HG03460 (cell line): ENCODE results near the gene SNX9.
"Not testable (repeated sequence)": the region's sequence is repeated elsewhere in the genome, so short reads cannot be mapped to it uniquely, and the experiment has no call there.

Experiments
- ATAC-seq: cut with Tn5 transposase; IDR thresholded peaks from one replicate; pipeline ENCODE4 v1.9.1; 2021; ENCODE audit not compliant: unreplicated experiment

SNX9 gene

DNA sequence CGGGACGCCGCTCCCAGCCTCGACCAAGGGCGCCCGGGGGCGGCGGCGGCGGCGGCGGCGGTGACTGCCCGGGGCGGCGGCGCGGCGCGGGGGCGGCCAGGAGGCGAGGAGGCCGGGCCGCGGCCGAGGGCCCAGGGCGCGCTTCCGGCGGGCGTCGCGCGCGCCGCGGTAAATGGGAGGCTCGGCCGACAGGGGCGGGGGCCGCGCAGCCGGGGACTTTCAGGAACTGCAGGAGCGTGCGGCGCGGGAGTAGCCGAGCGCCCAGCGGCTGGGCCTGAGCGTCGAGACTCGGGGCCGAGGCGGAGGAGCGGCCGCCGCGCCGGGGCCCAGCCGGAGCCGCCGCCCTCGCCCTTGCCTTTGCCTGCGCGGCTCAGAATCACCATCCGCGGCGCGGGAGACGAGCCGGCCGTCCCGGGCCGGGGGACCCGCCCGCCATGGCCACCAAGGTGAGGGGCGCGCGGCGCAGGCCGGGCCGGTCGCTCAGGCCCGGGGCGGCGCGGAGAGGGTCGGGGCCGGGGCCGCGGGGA lies at the start of gene SNX9:
TSS of gene SNX9 (plus strand) at position 246 of the 527 bp plus-strand sequence. CDS start at position 435, 189 bp downstream.
- ATAC-seq, result peak; percentile 55

DNA sequence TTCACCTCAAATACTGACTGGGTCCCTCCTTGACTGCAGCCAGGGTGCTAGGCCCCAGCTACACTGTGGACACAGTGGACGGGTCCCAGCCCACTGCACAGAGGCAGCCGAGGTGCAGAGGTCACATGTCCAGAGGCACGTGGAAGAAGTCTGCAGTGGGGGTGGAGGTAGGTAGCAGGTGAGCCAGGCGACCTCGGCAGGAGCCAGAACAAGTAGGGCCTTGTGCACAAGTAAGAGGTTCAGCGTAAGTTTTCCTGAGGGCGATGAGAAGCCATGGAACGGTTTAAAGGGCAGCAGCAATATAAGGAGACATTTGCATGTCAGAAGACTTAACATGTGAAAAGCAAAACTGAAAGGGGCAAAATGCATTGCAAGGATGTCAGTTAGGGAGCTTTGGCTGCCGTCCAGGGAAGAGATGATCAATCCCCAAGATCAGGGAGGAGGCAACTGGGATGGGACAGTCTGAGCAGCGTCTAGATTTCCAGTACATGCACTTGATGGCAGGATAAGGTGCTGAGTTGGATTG lies 49.7 kb upstream of the SNX9 start:
- no peak for ATAC-seq

DNA sequence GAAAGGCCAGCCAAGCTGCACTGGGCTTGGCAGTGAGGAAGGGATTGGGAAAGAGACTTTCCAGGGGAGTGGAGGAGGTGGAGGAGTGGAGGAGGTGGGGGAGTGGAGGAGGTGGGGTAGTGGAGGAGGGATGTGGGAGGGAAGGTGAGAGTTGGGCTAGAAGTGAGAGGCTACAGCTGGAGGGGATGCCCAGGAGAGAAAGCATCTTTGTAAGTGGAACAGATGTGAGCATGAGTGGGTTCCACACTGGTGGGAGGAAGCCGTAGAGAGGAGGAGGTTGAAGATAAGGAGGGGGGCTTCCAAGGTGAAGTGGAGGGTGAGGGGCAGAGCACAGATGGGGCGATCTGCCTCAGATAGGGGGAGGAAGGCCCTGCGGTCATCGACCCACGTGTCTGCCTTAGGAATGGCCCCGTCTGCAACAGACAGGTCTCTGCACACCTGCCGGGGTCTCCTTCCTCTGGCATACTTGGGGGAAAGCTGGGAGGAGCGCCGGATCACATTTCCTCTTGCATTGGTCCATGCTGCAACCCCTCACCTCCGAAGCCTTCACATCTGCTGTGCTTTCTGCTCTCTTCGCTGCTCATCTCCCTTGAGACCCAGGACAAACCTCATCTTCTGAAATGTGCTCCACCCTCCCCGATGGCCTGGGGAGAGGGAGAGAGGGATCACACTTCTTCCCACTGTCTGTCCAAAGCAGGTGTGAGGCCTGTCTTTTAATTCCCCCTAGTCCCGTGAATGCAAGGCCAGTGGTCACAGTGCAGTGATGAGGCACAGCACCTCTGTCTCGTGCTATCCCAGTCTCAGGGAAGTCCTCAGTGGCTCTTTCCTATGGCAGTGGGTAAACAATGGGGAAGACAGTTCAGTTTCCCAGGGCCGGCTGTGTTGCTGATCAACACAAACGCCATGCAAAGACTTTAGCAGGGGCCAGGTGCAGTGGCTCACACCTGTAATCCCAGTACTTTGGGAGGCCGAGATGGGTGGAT lies 48.6 kb upstream of the SNX9 start:
- ATAC-seq, result no peak

DNA sequence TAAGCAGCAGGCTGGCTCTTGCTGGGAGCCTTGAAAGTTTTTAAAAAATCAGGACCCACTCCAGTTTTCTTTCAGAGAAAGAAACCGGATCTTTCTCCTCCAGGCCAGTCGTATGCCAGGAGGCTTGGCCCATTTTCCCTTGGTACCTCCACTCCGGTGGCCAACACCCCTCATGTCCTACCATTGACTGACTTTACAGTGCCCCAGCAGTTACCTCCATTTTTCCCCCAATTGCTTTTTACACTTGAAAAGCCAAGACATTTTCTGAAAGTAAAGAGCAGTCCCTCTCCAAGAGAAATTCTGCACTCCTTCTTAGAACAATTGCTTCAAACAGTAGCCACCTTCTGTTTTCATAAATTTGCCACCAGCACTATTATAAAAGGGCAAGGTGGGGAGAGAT lies 47.7 kb upstream of the SNX9 start:
- ATAC-seq, result no peak

DNA sequence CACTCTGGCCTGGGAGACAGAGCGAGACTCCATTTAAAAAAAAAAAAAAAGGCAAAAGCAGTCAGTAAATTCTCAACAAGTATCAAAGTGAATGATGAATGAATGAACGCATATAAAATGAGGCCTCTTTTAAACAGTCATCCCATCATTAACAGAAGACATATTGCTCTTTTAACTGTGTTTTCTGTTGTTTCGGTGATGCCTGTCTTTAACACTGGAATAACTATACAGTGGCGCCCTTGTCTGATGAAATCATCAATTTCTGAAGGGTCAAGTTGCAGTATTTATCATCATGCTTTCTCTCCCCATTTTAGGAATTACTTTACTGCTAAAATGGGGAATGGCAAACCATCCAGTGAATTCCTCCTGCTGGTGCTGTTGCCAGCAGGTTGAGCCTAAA lies 45.7 kb upstream of the SNX9 start:
- no peak for ATAC-seq

DNA sequence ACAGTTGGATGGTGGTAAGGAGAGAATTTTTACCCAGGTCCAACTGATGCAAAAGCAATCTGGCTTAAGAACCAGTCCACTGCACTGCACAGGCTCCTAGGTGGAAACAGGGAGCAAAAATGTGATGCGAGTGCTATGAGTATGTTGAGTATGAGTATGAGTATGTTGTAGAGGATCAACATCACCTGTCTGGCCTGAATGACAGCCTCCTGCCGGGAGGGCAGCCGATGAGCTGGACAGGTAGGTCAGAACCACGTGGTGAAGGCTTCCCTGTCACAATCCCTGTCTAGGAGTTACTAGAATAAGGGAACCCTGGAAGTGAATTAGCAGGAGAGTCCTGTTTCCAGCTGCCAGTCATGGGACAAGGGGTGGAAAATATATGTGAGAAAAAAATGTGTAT lies 44.3 kb upstream of the SNX9 start:
- ATAC-seq, result no peak

DNA sequence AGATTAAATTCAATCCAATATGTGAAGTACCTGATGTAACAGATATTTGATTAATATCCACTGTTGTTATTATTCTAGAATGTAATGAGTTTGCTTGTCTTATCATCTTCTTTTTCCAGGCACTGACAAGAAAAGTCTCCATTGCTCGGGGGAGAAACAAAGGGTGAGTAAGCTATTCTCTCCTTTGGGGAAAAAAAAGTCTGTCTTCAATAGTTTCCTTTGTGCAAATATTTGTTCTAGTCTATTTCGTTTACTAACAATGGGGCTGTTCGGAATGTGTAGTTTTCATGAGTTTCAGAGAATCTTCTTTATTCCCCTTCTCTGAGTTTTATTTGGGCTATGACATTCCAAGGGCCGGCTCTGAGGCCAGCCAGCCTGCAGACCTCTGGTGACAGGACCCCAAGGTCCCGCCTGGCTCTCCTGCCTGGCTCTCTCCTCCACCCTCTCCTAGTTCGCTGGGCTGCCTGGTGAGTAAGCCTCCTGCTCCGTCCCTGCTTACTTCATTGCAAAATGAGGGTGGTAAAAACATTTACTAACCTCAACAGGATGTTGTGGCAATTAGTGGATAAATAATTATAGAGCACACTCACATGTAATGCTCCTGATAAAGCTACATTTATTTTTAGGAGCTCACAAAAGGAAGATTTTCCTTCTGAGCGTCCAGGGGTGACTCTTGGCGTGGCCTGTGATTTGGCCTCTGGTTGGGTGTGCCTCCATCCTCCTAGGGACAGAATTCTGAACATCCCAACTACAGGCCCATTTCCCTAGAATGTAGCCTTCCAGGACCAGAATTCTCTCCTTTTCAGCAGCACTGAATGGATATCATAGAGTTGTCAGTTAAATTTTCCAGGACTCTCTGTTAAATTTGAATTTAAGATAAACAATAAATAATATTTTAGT lies 43.1 kb upstream of the SNX9 start:
- ATAC-seq, result no peak

DNA sequence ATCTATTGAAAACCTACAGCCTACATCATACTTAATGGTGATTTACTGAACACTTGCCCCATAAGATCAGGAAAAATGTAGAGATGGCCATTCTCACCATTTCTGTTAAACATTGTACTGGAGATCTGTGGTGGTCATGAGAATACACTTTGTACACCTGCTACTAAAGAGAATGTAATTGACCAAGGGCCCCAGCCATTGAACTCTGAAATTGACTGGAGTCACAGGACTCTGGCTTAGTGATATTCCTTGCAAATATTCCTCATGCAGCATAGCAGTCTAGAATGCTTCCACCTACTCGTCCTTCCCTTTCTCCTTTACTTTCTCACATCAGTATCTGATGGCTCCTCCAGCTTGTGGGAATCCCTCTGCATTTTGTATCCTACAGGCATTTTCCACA lies 37.4 kb upstream of the SNX9 start:
- ATAC-seq, result no peak

DNA sequence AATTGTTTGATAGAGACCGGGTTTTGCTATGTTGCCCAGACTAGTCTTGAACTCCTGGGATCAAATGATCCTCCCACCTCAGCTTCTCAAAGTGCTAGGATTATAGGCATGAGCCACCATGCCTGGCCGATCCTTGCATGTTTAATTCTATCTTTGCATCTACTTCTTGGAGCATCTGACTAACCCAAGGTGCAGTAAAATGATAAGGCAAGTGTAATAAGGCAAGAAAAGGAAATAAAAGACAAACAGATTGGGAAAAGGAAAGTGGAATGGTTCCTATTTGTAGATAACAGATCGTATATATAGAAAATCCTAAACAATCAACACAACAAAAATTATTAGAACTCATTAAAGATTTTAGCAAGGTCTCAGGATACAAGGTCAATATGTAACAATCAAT lies 36.8 kb upstream of the SNX9 start:
- ATAC-seq, result no peak

DNA sequence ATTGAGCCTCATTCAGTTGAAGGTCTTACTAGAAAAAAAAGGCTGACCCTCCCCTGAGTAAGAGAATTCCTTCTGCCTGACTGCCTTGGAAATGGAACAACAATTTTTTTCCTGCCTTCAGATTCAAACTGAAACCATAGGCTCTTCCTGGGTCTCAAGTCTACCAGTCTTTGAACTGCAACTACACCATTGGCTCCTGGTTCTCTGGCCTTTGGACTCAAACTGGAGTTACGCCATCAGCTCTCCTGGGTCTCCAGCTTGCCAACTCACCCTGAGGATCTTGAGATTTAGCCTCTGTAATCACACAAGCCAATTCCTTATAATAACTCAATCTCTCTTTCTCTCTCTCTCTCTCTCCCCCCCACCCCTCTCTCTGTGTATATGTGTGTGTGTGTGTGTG lies 36.0 kb upstream of the SNX9 start:
- ATAC-seq, result no peak

DNA sequence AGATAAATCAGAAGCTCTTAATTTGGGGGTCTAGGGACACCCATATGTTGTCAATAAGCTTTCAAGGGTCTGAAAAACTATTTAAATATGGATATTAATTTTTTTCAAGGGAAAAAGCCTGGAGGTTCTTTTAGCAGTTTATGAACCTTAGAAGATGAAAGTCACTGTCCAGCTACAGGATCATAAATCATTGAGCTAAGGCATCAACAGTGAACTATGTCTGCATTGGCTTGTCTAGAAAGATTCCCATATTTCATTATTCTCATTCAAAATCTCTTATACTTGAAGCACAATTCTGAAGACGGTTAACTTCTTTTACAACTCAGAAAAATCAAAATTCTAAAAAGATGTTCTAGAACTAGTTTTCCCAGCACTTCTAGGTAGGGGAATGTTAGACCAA lies 34.9 kb upstream of the SNX9 start:
- no peak for ATAC-seq

DNA sequence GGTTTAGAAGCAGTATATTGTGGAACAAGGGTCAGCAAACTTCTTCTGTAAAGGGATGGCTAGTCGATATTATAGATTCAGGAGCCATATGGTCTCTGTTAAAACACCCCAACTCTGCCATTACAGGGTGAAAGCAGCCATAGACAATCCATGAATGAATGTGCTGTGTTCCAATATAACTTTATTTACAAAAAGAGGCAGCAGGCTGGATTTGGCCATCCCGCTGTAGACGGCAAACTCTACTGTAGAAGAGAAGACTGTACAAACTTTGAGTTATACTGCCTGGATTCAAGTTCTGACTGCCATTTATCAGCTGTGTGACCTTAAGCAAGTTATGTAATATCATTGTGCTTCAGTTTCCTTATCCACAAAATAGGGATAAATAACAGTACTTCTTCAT lies 33.7 kb upstream of the SNX9 start:
- no peak for ATAC-seq

DNA sequence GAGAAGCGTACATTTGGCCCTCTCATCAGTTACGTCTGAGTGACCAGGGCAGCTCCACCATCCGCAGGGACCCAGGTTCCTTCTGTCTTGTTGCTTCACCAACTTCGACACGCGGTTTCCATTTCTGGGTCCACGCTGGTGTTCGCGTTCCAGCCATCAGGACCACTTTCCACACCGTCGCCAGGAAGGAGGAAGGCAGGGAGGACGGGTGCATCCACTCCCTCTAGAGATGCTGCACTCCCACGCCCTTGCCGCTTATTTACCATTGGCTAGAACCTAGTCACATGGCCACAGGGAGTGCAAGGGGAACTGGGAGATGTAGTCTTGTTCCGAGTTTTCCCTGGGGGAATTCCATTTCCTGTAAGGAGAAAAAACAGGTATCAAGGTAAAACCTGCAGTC lies 33.2 kb upstream of the SNX9 start:
- no peak for ATAC-seq

DNA sequence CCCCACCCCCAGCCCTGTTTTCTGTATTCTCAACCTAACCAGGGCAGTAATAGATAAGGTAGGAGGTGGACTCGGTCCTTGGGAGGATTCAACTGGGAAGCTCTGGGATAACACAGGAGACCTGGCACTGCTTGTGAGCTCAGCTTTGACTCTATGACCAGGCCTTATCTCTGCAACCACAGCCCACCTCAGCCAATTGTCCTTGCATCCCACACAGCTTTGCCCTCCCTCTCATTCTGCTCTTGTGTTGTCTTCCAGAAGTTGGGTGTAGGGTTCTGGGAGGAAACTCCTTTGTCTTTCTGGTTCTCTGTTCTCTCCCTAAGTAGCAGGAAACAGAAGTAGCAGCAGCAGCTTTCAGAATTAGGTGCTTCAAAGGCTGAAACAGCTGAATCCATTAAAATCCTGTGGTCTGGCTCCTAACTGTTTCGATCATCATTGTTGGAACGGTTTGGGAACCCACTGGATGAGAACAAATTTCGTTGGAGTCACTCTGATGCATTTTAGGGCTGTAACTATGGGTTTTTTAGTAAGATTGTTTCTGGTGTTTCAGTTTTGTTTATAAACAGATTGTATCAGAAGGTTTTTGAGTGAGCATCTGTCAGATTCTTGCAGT lies 32.4 kb upstream of the SNX9 start:
- no peak for ATAC-seq

DNA sequence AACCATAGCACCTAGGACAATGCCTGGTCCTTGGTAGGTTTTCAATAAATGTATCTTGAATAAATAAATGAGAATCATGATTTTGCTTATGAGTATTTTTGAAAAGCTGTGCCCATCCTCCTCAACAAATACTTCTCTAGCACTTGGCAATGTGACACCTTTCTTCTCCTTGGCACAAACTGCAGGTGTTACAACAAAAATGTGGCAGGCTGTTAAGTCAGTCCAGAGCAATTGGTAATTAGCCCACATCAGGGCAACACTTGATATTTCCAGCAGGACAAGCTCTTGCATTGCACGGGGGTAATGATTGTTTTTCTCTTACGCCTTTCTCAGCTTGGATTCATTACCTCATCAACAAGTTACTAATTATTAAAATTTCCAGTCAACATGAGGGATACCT lies 31.6 kb upstream of the SNX9 start:
- ATAC-seq, result no peak

DNA sequence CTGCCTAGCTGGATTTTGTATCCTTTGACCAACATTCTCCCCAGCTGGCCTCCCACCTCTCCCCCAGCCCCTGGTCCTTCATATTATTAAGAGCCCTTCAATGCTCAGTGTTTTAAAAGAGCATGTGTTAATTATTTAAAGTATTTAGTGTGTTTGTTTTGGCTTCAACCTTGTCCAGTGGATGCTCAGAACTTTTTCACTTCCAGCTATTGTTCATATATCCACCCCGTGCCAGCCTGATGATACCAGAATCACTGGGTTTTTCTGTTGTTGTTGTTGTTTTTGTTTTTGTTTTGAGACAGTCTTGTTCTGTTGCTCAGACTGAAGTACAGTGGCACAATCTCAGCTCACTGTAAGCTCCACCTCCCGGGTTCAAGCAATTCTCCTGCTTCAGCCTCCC lies 30.4 kb upstream of the SNX9 start:
- no peak for ATAC-seq

DNA sequence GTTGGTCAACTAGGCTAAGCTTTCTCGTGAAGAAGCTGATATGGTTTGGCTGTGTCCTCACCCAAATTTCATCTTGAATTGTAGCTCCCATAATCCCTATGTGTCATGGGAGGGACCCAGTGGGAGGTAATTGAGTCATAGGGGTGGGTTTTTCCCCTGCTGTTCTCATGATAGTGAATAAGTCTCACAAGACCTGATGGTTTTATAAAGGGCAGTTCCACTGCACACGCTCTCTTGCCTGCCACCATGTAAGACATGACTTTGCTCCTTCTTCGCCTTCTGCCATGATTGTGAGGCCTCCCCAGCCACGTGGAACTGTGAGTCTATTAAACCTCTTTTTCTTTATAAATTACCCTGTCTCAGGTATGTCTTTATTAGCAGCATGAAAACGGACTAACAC lies 29.0 kb upstream of the SNX9 start:
- ATAC-seq, result not testable (repeated sequence)

DNA sequence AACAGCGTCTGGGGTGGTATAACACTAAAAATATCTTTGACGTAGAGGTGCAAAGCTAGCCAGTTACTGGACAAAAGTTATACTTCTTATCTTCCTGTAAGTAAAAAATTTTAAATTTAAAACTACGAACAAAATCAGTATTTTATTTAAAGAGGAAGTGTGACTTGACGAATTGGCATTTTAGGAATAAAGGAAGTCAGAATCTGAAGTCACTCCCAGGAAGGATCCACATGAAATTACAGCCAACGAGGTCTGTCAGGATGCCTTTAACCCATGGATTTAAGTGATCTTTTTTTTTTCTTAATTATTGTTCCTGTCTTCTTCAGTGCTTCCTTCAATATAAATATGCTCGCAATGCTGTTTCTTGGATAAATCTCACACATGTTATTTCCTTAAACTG lies 27.2 kb upstream of the SNX9 start:
- no peak for ATAC-seq

DNA sequence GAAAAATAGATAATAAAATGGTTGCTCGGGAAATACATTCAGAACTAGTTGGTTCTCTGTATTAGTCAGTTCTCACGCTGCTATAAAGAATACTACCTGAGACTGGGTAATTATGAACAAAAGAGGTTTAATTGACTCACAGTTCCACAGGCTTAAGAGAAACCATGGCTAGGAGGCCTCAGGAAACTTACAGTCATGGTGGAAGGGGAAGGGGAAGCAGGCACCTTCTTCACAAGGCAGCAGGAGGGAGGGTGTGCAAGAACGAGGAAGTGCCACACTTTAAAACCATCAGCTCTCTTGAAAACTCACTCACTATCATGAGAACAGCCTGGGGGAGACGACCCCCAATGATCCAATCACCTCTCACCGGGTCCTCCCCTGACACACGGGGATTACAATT lies 24.2 kb upstream of the SNX9 start:
- no peak for ATAC-seq

DNA sequence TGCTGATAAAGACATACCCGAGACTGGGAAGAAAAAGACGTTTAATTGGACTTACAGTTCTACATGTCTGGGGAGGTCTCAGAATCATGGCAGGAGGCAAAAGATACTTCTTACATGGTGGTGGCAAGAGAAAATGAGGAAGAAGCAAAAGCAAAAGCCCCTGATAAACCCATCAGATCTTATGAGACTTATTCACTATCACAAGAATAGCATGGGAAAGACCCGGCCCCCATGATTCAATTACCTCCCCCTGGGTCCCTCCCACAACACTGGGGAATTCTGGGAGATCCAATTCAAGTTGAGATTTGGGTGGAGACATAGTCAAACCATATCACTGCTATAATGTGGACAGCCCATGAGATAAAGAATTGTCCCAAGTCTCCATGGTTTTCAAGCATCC lies 23.5 kb upstream of the SNX9 start:
- ATAC-seq, result not testable (repeated sequence)
